Upper lobe of left lung (tissue), 6 donors: Measurements from ENCODE around the gene RDX. TPM values are rescaled to one million over a fixed set of nuclear protein-coding genes. Genes with fewer than 3 reads are reported as not detected.
A peak's percentile ranks its signal among the peaks of the same experiment; 100 is the strongest.

Source experiments
- ATAC-seq, 2 donors: fragments of 200-7000 bp; cut with Tn5 transposase; one replicate each; pipeline ENCODE4 v1.9.1; 2022; ENCODE audit warnings: mild to moderate bottlenecking in 2 of 2, moderate library complexity in 2 of 2; ENCODE audit not compliant: low FRiP score in 2 of 2
- DNase-seq, 2 donors: peaks; one replicate each; pipeline ENCODE4 v3.0.0-alpha.2; 2019 to 2020
- H3K27ac ChIP-seq, 4 donors: fragments of 200-600 bp; sonication (generic); one replicate each; pipeline ENCODE4 v1.5.1; 2016 to 2019
- H3K27me3 ChIP-seq, 4 donors: fragments of 200-600 bp; sonication (generic); one replicate each; pipeline ENCODE4 v1.5.1; 2017 to 2019
- H3K36me3 ChIP-seq, 4 donors: fragments of 200-600 bp; sonication (generic); one replicate each; pipeline ENCODE4 v1.5.1; 2016 to 2019
- H3K4me1 ChIP-seq, 4 donors: fragments of 200-600 bp; sonication (generic); one replicate each; pipeline ENCODE4 v1.5.1; 2018 to 2019
- H3K4me3 ChIP-seq, 4 donors: fragments of 200-600 bp; sonication (generic); one replicate each; pipeline ENCODE4 v1.5.1; 2017 to 2019; ENCODE audit warnings: mild to moderate bottlenecking in 2 of 4, moderate library complexity in 1 of 4
- H3K9me3 ChIP-seq, 4 donors: fragments of 200-600 bp; sonication (generic); one replicate each; pipeline ENCODE4 v1.5.1; 2018 to 2019
- EP300 ChIP-seq, 4 donors: sonication (generic); formaldehyde crosslinking; IDR thresholded peaks; one replicate each; pipeline ENCODE4 v1.5.1; 2017; ENCODE audit warnings: antibody characterized with exemption in 4 of 4, control low read depth in 2 of 4
- POLR2A ChIP-seq, 4 donors: fragments of 450-650 bp; IDR thresholded peaks; one replicate each; pipeline ENCODE4 v1.5.1; 2016 to 2017; ENCODE audit warnings: antibody characterized with exemption in 4 of 4, mild to moderate bottlenecking in 2 of 4
- POLR2AphosphoS5 ChIP-seq, 2 donors: sonication (generic); formaldehyde crosslinking; IDR thresholded peaks; one replicate each; pipeline ENCODE4 v1.5.1; 2017; ENCODE audit warnings: antibody characterized with exemption in 2 of 2
- WGBS, 2 donors: methylation state at CpG; one replicate each; pipeline ENCODE4 v1.1.5; 2017 to 2018; 5-methylcytosine and 5-hydroxymethylcytosine counted together
- total RNA-seq, 6 donors: library from RNA; depleted of rRNA in 4 of 6; stranded (reverse); fragments of >200 nt in 4 of 6; gene quantifications; one replicate each; pipeline versions ENCODE4 v1.1.0 to v1.2.1, GENCODE V29; 2016 to 2021
- TF ChIP-seq, protein P1 (sequence below), 6 experiments: fragments of 450-650 bp in 4 of 6; fragments of 200-600 bp in 2 of 6; sonication (generic) in 2 of 6; IDR thresholded peaks; one replicate each; pipeline ENCODE4 v1.5.1; 2016 to 2019; ENCODE audit warnings: antibody characterized with exemption in 6 of 6
- donor health status: DM: no; HTN: no; CAD: no; lungs with moderate emphysema.
- donor health status: DM: no; HTN: yes; CAD: no; lungs with severe emphysema.

RDX gene
- total RNA-seq, 6 donors from 2014 or later: 113 to 142 (median 121) TPM

GRCh38 chr11:110131386-110132123 is 164.9 kb downstream of the RDX start:
- no peak for TF ChIP-seq POLR2A (IDR thresholded peaks at IDR 0.05)
- no peak for TF ChIP-seq POLR2AphosphoS5 (IDR thresholded peaks at IDR 0.05)
- TF ChIP-seq, protein P1, sequence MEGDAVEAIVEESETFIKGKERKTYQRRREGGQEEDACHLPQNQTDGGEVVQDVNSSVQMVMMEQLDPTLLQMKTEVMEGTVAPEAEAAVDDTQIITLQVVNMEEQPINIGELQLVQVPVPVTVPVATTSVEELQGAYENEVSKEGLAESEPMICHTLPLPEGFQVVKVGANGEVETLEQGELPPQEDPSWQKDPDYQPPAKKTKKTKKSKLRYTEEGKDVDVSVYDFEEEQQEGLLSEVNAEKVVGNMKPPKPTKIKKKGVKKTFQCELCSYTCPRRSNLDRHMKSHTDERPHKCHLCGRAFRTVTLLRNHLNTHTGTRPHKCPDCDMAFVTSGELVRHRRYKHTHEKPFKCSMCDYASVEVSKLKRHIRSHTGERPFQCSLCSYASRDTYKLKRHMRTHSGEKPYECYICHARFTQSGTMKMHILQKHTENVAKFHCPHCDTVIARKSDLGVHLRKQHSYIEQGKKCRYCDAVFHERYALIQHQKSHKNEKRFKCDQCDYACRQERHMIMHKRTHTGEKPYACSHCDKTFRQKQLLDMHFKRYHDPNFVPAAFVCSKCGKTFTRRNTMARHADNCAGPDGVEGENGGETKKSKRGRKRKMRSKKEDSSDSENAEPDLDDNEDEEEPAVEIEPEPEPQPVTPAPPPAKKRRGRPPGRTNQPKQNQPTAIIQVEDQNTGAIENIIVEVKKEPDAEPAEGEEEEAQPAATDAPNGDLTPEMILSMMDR (IDR thresholded peaks at IDR 0.05): no peak
- TF ChIP-seq EP300 (IDR thresholded peaks at IDR 0.05): no peak
- no peaks in the 10 kb centered on the region for H3K27me3 ChIP-seq
- H3K27ac ChIP-seq: no peak overlapping the region
- WGBS, 2 donors: 88 to 92% methylated on average over 6 of the region's 6 CpGs
- no peaks in the 10 kb centered on the region for H3K36me3 ChIP-seq
- no peak overlapping the region for H3K4me3 ChIP-seq
- peaks cover 0 to 6% (median 2%) of the 10 kb centered on the region in 4 donors for H3K4me1 ChIP-seq
- DNase-seq (no peak), ATAC-seq (no peak)
- H3K9me3 ChIP-seq: no peaks in the 10 kb centered on the region

GRCh38 chr11:110130642-110131238 is 165.7 kb downstream of the RDX start:
- H3K27me3 ChIP-seq: no peaks in the 10 kb centered on the region
- H3K36me3 ChIP-seq: no peaks in the 10 kb centered on the region
- no peak for TF ChIP-seq EP300 (IDR thresholded peaks at IDR 0.05)
- TF ChIP-seq POLR2A (IDR thresholded peaks at IDR 0.05): no peak
- TF ChIP-seq, protein P1 (IDR thresholded peaks at IDR 0.05): no peak
- TF ChIP-seq POLR2AphosphoS5 (IDR thresholded peaks at IDR 0.05): no peak
- H3K27ac ChIP-seq: no peak overlapping the region
- H3K4me3 ChIP-seq: no peak overlapping the region
- WGBS, 2 donors: 78 to 84% methylated on average over 9 to 10 of the region's 10 CpGs
- peaks cover 0 to 6% (median 2%) of the 10 kb centered on the region in 4 donors for H3K4me1 ChIP-seq
- DNase-seq (no peak), ATAC-seq (no peak)
- H3K9me3 ChIP-seq: no peaks in the 10 kb centered on the region

GRCh38 chr11:110128161-110128560 is 168.3 kb downstream of the RDX start:
- peak overlapping the region in 1 of 4 donors; percentile 7 for H3K27ac ChIP-seq
- ATAC-seq: no peak
- H3K27me3 ChIP-seq: no peaks in the 10 kb centered on the region
- peaks cover 0 to 6% (median 2%) of the 10 kb centered on the region in 4 donors for H3K4me1 ChIP-seq
- TF ChIP-seq, protein P1 (IDR thresholded peaks at IDR 0.05): no peak
- TF ChIP-seq POLR2AphosphoS5 (IDR thresholded peaks at IDR 0.05): no peak
- TF ChIP-seq EP300 (IDR thresholded peaks at IDR 0.05): no peak
- TF ChIP-seq POLR2A (IDR thresholded peaks at IDR 0.05): no peak
- WGBS, 2 donors: 20 to 34% methylated on average over 2 of the region's 2 CpGs
- H3K36me3 ChIP-seq: no peaks in the 10 kb centered on the region
- DNase-seq: no peak
- H3K4me3 ChIP-seq: no peak overlapping the region
- H3K9me3 ChIP-seq: no peaks in the 10 kb centered on the region

- H3K4me1 ChIP-seq: peaks cover 0 to 6% (median 2%) of the 10 kb centered on the region in 4 donors
- TF ChIP-seq, protein P1 (IDR thresholded peaks at IDR 0.05): no peak
- TF ChIP-seq POLR2A (IDR thresholded peaks at IDR 0.05): no peak
- TF ChIP-seq POLR2AphosphoS5 (IDR thresholded peaks at IDR 0.05): no peak
- no peak for TF ChIP-seq EP300 (IDR thresholded peaks at IDR 0.05)
- no peak overlapping the region for H3K27ac ChIP-seq
- DNase-seq: no peak
- no peaks in the 10 kb centered on the region for H3K27me3 ChIP-seq
- no peaks in the 10 kb centered on the region for H3K9me3 ChIP-seq
- 75 to 78% methylated on average over 4 of the region's 4 CpGs for WGBS, 2 donors
- no peak overlapping the region for H3K4me3 ChIP-seq
- no peaks in the 10 kb centered on the region for H3K36me3 ChIP-seq
- no peak for ATAC-seq
These were observed 169.5 kb downstream of the RDX start for GRCh38 chr11:110126936-110127335.
